ENCODE measurements around the gene HSPA2.
"Not testable (repeated sequence)": the region's sequence is repeated elsewhere in the genome, so short reads cannot be mapped to it uniquely, and the experiment has no call there.

Gene HSPA2

DNA sequence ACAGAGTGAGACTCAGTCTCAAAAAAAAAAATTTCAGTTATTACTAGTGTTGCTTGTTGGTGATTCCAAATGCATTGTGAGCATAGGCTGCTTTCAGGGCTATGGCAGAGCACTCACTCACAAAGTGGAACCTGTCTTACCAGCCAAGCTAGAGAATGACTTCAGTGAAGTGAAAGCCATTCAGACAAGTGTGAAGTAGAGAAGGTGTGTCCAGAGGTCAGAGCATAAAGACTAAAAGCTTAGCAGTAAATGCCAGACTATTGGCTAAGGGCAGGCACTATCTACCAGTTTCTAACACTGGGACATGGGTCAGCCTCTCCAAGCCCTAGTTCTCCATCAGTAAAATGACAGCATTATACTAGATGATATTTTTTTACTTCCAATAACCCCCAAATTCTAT is 21.9 kb downstream of the HSPA2 start:
- DNase-seq (ENCODE audit: low spot score), result no peak

GRCh38 chr14:64563696-64564095 is 23.2 kb downstream of the HSPA2 start:
- DNase-seq (ENCODE audit: low spot score), result no peak

DNA sequence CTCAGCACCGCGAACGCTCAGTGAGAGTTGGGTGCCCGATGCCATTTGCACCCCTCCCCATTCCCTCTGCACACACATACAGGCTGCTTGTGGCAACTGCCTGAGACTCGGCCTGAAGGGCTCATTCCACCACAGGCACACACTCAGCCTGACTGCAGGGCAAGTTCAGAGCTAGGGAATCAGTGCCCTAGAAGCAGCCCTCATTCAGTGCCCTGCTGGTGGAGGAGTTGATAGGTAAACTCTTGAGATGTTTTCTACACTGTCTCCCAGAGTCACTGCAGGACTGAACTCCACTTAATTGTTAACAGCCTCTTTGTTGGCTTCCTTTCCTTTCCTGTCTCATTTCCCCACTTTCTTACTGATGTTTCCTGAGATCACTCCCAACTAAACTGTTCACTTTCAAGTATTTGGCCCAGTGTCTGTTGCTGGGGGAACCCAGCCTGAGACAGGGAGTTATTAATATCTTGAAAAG is 26.1 kb downstream of the HSPA2 start:
- DNase-seq (ENCODE audit: low spot score), result no peak

DNA sequence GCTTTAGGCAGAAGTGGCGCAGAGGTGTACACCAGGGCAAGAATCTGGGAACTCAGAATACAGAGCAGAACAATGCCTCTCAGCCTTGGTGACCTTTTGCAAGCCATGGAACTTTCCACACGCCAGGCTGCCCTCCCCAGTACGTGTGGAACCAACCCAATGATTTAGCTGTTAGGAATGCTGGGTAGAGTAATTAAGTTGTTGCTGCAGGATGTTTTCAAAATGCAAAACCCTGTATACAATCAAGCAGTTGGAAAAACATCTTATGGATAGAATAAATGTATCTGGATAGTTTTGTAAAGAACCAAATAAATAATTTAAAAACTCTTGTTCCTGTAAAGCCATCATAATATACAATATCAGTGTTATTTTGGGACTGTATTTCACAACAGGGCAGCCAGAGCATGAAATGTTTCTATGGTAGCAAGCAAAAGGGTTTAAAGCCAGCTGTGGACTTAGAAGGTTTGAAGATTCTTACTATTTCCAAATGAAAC is 28.6 kb downstream of the HSPA2 start:
- peak; percentile 85 for DNase-seq (ENCODE audit: low spot score)

GRCh38 chr14:64569646-64570045 is 29.1 kb downstream of the HSPA2 start:
- DNase-seq (ENCODE audit: low spot score), result not testable (repeated sequence)

DNA sequence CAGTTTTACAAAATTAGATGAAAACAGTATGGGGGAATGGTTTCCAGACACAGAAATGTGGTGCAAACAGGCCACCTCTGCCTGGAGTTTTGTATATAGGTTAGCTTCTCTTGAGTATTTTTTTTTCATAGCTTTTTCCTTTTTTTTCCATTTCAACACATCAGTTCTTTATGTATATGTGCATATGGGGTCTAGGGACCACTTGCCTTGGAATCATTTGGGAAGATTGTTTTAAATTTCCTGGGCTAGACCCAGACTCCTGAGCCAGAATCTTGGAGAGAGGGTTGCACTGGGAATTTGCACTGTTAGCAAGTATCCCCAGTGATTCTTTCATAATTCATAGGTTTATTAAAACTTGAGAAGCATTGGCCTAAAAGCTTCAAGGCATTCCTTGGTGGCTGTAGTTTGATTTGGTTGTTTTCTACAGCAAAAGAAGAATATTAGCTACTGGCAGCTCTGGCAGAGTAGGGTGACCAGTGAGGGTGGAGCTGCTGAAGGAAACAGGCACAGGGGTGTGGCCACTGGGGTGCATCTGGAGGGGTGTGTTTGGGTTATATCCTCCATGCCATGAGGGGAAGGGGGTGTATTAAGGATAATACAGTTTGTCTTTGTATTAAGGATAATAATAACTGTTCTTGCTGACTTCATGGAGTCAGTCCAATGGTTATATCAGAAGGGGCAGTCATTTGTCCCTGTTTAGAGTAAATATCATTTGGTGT is 32.0 kb downstream of the HSPA2 start:
- no peak for DNase-seq (ENCODE audit: low spot score)

- DNase-seq (ENCODE audit: low spot score), result no peak
Measured at GRCh38 chr14:64573109-64573508, 32.6 kb downstream of the HSPA2 start.

DNA sequence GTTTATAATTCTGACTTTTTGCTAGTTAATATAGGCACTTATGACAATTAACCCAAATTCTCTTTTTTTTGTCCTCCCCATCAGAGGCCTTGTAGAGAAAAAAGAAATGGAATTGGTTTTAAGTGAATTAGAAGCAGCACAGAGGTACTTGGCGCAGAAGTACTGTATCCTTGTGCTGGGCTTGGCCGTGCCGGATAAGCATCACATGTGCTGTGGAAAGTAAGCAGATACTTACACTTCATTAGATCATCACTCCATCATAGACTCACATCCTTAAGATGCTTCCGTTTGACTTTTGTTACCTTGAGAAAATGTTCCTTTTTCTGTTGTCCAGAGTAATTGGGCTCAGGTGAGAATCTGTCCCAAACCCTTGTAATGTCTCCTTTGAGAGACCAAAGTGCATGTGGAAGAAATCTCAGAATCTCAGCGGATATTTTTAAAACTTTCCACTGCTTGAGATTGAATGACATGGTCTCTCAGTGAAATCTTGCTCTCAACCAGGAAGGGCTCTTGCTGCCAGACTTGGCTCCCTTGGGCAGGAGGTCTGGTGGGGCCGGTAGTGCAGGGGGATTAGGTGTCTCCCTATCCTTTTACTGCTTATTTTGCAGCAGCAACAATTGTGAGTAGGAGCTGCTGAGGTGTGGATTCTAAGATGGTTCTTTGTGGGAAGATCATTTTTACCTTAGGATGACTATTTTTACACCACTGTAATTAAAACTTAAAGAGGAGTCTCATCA is 34.0 kb downstream of the HSPA2 start:
- DNase-seq (ENCODE audit: low spot score), result no peak

DNA sequence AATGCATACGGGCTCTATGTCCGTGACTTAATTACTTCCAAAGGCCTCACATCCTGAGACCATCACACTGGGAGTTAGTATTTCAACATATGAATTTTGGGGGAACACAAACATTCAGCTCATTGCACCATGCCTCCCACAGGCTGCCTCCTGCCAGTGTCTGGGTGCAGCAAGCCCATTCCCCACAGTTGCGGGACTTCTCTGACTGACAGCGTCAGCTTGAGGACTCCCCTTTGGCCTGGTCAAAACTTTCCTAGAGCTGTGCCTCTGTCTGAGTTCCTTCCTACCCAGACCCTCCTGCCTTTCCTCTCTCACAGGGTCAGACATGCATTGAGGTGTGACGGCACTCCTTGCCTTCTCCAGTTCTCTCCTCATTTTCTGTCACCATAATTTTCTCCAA is 36.7 kb downstream of the HSPA2 start:
- no peak for DNase-seq (ENCODE audit: low spot score)

DNA sequence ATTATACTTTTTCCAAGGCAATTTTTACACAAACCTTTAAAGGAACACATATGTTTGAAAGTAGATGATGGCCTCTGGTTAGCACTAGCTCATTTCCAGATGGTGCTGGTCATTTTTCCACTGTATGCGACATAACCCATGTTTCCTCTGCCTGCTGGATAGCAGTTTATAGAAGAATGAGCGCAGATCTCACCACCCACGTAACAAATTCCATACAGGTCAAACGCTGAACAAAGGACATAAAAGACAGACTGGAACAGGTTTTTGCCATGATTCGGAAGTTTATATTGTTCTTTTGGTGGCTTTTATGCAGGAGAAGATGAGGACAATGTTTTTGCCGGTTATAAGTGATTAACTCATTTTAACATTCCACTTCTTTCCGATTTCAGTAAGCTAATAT is 39.9 kb downstream of the HSPA2 start:
- DNase-seq (ENCODE audit: low spot score), result no peak

DNA sequence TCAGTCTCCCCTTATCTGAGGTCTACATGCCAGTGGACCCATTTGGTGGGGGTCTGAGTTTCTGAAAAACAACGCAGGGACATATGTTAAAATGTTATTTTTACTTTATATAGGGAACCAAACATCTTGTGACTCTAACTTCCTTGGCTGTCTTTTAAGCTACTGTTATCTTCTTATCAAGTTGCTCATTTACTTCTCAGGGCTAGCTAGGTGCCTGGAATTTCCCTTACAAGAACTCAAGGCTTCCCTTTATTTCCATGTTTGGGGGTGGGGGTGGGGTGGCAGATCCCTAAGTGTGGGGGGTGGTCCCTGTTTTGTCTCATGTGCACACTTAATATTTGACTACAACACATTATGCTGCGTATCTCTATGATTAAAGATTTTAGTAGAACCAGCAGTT is 40.8 kb downstream of the HSPA2 start:
- DNase-seq (ENCODE audit: low spot score), result no peak

DNA sequence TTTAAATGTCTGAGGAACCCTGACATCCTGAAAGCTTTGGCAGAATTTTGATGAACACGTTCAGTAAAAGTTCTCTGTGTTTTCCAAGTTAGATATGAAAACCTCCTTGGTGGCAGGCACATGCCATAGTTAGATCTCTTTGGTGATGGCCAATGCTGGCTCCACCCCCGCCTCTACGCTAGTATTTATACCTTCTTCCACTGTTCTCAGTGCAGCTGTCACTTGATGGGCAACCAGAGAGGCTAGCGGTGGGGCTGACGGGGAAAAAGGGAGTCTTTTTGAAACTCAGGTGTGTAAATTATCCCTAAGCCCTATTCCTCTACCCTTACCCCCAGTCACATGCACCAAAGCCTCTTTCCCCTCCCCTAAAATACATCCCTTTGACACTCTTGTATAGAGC is 41.3 kb downstream of the HSPA2 start:
- DNase-seq (ENCODE audit: low spot score), result no peak

GRCh38 chr14:64584190-64584589 is 43.6 kb downstream of the HSPA2 start:
- DNase-seq (ENCODE audit: low spot score), result no peak

GRCh38 chr14:64591809-64592208 is 51.3 kb downstream of the HSPA2 start:
- no peak for DNase-seq (ENCODE audit: low spot score)

All from SW480 (cell line).